Bronchial epithelial cell (primary cell): ENCODE results near the gene TGFBR3. TPM values are rescaled to one million over a fixed set of nuclear protein-coding genes. Genes with fewer than 3 reads are reported as not detected.

Source experiments
- DNase-seq: peaks from one replicate; pipeline ENCODE4 v3.0.0-alpha.2; 2010; ENCODE audit warnings: low read depth
- FAIRE-seq: peaks from 2 replicates; lab custom pipeline; 2011; peaks lifted over from hg19 to GRCh38; lab: Jason Lieb, UNC
- H3K27me3 ChIP-seq: 2 replicates; pipeline ENCODE4 v1.5.1; 2011; ENCODE audit warnings: low read length; ENCODE audit not compliant: control insufficient read depth, insufficient read depth
- H3K36me3 ChIP-seq: 2 replicates; pipeline ENCODE4 v1.5.1; 2011; ENCODE audit warnings: low read length; ENCODE audit not compliant: control insufficient read depth, insufficient read depth
- H3K4me3 ChIP-seq: 2 replicates; pipeline ENCODE4 v1.5.1; 2011; ENCODE audit warnings: mild to moderate bottlenecking, low read depth, low read length, control low read depth
- total RNA-seq: library from RNA; depleted of rRNA; stranded (reverse); fragments of >200 nt; gene quantifications from 2 replicates; pipeline ENCODE4 v1.2.1, GENCODE V29; 2014
- TF ChIP-seq, protein P1 (sequence below): IDR thresholded peaks from 2 replicates; pipeline ENCODE4 v1.5.1; 2011; ENCODE audit warnings: mild to moderate bottlenecking, moderate library complexity, low read length, control low read depth, inconsistent platforms; ENCODE audit not compliant: insufficient read depth, severe bottlenecking

The TGFBR3 gene
- total RNA-seq, 1 donor from 2014 or later: 1.8 TPM

DNA sequence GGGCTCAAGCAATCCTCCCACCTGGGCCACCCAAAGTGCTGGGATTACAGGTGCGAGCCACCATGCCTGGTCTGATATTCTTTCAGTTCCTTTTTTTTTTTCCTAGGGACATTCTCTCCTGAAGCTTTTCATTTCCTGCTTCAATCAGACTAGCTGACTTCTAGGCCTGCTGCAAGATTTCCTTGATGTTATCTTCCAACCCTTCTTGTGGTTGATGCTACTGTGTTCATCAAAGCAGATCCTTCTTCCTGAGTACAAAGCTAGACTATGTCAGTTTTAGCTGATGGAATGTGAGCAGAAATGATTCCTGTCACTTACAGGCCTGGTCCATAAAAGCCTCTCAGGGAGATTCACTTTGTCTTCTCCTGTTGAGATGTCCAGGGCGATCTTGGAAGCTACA lies 238.9 kb downstream of the TGFBR3 start:
- DNase-seq (no peak), FAIRE-seq (no peak)
- Histone ChIP-seq H3K36me3 (no peaks in the 10 kb centered on the region), H3K4me3 (no peak overlapping the region), H3K27me3 (no peaks in the 10 kb centered on the region)
- TF ChIP-seq, protein P1, sequence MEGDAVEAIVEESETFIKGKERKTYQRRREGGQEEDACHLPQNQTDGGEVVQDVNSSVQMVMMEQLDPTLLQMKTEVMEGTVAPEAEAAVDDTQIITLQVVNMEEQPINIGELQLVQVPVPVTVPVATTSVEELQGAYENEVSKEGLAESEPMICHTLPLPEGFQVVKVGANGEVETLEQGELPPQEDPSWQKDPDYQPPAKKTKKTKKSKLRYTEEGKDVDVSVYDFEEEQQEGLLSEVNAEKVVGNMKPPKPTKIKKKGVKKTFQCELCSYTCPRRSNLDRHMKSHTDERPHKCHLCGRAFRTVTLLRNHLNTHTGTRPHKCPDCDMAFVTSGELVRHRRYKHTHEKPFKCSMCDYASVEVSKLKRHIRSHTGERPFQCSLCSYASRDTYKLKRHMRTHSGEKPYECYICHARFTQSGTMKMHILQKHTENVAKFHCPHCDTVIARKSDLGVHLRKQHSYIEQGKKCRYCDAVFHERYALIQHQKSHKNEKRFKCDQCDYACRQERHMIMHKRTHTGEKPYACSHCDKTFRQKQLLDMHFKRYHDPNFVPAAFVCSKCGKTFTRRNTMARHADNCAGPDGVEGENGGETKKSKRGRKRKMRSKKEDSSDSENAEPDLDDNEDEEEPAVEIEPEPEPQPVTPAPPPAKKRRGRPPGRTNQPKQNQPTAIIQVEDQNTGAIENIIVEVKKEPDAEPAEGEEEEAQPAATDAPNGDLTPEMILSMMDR: no peak

DNA sequence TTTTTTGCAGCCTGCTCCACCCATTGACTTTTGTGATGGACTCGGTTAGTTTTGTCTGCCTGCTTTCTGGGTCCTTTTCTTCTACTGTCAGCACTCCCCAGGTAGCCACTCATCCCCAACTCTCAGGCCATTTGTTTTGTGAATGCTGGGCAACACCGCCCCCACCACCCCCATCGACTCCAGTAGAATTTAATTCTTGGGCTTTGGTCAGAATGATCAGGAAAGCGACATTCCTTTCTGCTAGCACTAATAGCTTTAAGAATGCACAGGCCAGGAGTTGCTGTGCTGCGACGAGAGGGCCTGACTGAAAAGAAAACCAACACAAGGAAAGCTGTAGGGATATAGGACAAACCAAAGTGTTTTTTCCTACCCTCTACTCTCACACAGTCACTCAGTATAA lies 240.9 kb downstream of the TGFBR3 start:
- H3K4me3 ChIP-seq: no peak overlapping the region
- TF ChIP-seq, protein P1: no peak
- H3K27me3 ChIP-seq: no peaks in the 10 kb centered on the region
- DNase-seq: no peak
- no peak for FAIRE-seq
- no peaks in the 10 kb centered on the region for H3K36me3 ChIP-seq

DNA sequence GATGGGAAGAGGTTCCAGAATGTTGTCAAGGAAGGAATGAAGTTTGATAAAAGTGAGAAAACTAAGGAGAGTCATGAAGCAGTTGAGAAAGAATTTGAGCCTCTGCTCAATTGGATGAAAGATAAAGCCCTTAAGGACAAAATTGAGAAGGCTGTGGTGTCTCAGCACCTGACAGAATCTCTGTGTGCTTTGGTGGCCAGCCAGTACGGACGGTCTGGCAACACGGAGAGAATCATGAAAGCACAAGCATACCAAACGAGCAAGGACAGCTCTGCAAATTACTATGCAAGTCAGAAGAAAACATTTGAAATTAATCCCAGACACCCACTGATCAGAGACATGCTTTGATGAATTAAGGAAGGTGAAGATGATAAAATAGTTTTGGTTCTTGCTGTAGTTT lies 242.5 kb downstream of the TGFBR3 start:
- H3K36me3 ChIP-seq: no peaks in the 10 kb centered on the region
- DNase-seq: no peak
- no peaks in the 10 kb centered on the region for H3K27me3 ChIP-seq
- TF ChIP-seq, protein P1: no peak
- no peak overlapping the region for H3K4me3 ChIP-seq
- FAIRE-seq: no peak

DNA sequence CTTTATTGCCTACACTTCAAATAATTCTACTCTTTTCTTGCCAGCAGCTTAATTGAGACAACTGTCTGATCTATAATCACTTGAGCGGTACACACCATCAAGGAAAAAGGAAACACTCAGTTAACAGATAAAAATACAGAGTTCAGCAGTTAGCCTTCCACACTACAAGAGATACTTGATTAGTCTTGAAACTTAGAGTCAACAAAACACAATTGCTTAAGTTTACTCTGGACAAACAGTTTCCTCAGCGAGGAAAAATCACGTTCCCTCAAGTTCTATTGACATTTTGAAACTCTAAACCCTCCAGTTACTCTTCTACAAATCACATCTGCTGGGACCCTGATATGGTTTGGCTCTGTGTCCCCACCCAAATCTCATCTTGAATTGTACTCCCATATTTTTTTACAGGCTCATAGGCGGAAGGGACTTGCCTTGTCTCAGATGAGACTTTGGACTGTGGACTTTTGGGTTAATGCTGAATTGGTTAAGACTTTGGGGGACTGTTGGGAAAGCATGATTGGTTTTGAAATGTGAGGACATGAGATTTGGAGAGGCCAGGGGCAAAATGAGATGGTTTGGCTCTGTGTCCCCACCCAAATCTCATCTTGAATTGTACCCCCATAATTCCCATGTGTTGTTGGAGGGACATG lies 244.9 kb downstream of the TGFBR3 start:
- DNase-seq (no peak), FAIRE-seq (no peak)
- TF ChIP-seq, protein P1: no peak
- no peak overlapping the region for H3K4me3 ChIP-seq
- no peaks in the 10 kb centered on the region for H3K36me3 ChIP-seq
- H3K27me3 ChIP-seq: no peaks in the 10 kb centered on the region

DNA sequence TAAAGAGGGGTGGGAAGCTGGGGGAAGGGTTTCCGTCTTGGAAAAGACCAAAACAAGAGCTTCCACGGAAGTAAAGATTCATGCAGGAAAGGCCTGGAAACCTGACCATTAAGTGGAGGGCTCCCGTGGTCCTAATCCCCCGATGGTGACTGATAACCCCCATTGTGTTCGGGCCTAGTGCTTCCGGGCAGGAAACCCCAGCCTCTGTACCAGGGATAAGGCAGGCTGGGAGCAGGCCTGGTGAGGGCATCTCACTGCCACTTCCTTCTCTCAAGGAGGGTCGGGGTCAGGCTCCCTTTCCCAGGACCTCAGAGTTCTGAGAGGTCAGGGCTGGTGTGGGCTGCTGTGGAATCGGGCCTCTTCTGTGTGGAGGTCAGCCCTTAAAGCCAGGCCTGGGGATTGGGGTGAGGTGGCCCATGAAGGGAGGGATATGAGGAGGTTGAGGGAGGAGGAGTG lies 248.4 kb downstream of the TGFBR3 start:
- TF ChIP-seq, protein P1: no peak
- no peak for FAIRE-seq
- no peaks in the 10 kb centered on the region for H3K27me3 ChIP-seq

DNA sequence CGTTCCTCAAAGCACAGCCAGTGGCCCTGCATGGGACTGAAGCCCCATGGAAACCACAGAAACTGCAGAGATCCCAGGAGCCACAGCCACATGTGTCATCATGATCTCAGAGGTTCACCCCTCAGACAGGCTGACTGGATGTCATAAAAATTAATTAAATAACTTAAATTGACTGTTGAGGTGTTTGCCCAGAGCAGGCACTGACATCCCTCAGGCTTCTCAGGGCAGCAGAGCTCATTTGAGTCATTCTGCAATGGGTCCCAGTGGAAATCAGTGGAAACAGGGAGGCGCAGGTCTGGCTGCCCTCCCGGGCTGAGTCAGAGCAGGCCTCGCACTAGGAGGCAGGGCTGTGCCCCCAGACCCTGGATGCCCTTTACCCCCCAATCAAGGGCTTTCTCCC lies 250.2 kb downstream of the TGFBR3 start:
- Histone ChIP-seq H3K27me3 (no peaks in the 10 kb centered on the region), H3K4me3 (no peak overlapping the region), H3K36me3 (no peaks in the 10 kb centered on the region)
- DNase-seq (no peak), FAIRE-seq (no peak)
- TF ChIP-seq, protein P1: no peak

More for the DNA sequence above, 248.4 kb downstream of the TGFBR3 start:
- DNase-seq: no peak
- no peaks in the 10 kb centered on the region for H3K36me3 ChIP-seq
- H3K4me3 ChIP-seq: no peak overlapping the region
